ENCODE measurements around the gene CCDC122.

CCDC122 gene

GRCh38 chr13:43800828-43801227 is 78.7 kb downstream of the CCDC122 start:
- DNase-seq (ENCODE audit: low read depth), result no peak

DNA sequence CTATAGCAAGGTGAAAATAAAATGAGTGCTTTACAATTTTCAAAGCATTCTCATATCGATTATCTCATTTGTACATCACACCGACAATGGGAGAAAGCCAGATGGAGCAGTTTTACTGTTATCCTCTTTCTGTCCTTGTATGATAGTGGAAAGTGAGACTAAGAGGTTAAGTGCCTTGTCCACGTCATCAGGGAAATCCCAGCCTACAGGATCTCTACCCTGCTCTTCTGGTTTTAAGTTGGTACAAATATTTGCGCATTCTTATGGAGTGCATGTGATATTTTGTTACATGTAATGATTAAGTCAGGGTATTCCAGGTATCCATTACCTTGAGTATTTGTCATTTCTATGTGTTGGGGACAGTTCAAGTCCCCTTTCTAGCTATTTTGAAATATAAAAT is 80.3 kb downstream of the CCDC122 start:
- DNase-seq (ENCODE audit: low read depth), result no peak

DNA sequence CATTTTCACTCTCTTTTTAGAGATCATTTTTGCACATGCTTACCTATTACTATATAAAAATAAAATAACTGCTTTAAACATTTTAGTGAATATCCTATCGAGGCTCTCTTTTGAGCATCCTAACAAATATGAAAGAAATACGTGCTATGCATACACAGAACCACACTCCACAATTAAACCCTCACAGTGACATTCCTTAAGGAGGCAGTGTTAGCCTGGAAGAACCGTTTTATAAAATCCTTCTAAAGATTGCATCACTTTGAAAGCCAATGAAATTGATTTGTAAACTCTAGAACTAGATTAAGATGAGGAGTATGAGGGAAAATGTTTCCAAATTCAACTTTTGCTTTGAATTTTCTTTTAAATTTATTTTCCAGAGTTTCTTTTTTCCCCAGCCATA is 81.7 kb downstream of the CCDC122 start:
- no peak for DNase-seq (ENCODE audit: low read depth)

GRCh38 chr13:43797159-43797558 is 82.4 kb downstream of the CCDC122 start:
- DNase-seq (ENCODE audit: low read depth), result no peak

DNA sequence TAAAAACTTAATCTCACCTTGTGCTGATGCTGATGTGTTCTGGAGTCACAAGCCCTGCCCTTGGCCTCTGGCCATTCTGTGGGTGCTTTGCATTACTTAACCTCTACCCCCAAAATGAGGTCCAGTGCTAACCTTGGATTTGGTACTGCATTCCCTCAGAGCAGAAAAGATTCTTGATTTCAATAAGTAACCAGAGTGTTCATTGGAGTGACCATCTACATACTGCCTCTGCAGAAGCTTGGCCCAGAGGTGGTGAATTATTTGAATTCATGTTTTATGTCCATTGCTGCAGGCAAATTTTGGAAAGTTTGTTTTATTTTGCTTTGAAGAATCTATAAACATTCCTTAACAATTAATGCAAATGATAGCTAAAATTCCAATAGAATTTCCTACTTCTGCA is 85.1 kb downstream of the CCDC122 start:
- DNase-seq (ENCODE audit: low read depth), result no peak

DNA sequence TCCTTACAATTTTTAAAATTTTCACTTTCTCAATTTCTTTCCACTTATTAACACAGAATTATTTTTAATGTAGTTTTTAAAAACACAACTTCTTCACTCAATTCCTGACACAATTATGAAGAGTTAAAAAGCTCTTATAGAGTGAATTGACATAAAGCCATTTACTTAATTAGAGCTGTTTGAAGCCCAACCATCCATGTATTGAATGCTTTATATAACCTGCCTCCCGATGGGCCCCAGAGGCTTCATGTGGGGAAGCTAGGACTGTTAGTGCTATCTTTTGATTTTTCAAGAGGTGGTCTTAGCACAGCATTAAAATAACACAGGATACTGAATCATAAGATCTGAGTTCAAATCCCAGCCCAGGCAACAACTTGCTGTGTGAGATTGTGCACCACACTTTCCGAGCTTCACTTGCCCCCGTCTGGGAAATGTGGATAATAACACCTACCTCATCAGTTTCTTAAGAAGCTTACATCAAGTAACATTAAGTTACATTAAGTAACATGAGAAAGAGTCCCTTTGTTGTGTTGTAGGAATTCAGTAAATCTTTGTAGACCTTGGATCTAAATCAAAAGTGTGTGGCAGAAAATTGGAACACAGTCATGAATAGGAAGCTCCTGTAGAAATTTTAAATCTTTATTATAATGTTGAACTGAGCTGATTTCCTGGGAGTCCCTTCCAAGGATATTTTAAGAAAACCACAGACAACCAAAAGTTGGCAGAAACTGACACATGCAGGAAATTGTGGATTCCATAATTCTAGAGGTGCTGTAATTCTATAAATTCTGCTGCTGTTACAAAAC is 87.3 kb downstream of the CCDC122 start:
- no peak for DNase-seq (ENCODE audit: low read depth)

GRCh38 chr13:43787997-43788396 is 91.5 kb downstream of the CCDC122 start:
- DNase-seq (ENCODE audit: low read depth), result no peak

- DNase-seq (ENCODE audit: low read depth), result no peak
Measured at GRCh38 chr13:43787518-43787891, 92.0 kb downstream of the CCDC122 start.

DNA sequence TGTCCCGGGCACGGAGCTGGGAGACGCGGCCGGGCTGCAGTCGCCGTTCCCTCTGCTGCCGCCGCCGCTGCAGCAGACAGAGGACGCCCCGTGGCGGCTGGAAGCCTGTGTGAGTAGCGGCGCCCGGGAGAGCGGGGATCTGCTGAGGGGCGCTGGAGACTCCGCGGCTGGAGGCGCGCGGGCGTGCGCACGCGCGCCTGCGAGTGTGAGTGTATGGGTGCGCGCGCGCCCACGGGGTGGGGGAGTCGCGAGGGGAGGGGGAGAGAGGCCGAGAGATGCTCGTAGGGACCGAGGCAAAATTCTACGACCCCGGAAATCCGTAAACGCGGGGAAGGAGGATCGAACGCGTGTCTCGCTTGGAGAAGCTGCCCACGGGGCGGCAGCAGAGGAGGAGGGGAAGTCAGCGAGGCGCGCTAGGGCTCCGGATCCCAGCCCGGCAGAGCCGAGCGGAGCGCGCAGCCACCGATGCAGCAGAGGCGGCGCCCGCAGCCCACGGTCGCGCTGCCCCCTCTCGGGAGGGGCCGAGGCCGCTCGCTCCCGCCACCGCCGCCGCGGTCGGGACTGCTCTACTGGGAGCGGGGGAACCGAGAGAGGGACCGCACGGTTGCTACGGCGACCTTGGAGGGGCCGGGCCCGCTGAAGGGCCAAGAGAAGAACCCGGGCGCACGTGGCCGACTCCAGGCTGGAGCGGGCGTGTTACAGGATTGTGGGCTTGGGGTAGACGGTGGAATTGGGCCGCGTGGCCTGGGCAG is 92.6 kb downstream of the CCDC122 start, which contains the start of gene ENOX1:
Gene ENOX1, minus strand, starts transcription at position 207 of the 752 bp plus-strand sequence.
- no peak for DNase-seq (ENCODE audit: low read depth)

- no peak for DNase-seq (ENCODE audit: low read depth)
Measured at GRCh38 chr13:43786472-43786765, 93.1 kb downstream of the CCDC122 start.
